Neural cell (in vitro differentiated cells): Measurements from ENCODE around the gene PPIF. TPM values are rescaled to one million over a fixed set of nuclear protein-coding genes. Genes with fewer than 3 reads are reported as not detected.

Experiments
- H2AFZ ChIP-seq: fragments of 200-600, 300-800 bp; sonication (generic), shearing (Covaris generic); 2 replicates; pipeline ENCODE4 v1.6.0; 2014; ENCODE audit warnings: low read depth, mild to moderate bottlenecking, antibody characterized with exemption, low read length, moderate library complexity
- H3F3A ChIP-seq: fragments of 200-600 bp; shearing (Covaris generic); 2 replicates; pipeline ENCODE4 v1.6.1; 2016; ENCODE audit warnings: mild to moderate bottlenecking, moderate library complexity, mixed read lengths, antibody characterized with exemption, low read length; ENCODE audit not compliant: insufficient read depth, poor library complexity, severe bottlenecking
- H3K27ac ChIP-seq: fragments of 200-600, 300-800 bp; sonication (generic), shearing (Covaris generic); 2 replicates; pipeline ENCODE4 v1.5.1; 2014; ENCODE audit warnings: mild to moderate bottlenecking, low read length, moderate library complexity
- H3K27me3 ChIP-seq: fragments of 300-800, 200-600 bp; sonication (generic), shearing (Covaris generic); 2 replicates; pipeline ENCODE4 v1.6.0; 2014; ENCODE audit warnings: mild to moderate bottlenecking, low read depth, low read length, moderate library complexity; ENCODE audit not compliant: insufficient read depth
- H3K36me3 ChIP-seq: fragments of 300-800, 200-600 bp; sonication (generic), shearing (Covaris generic); 2 replicates; pipeline ENCODE4 v1.5.1; 2014; ENCODE audit warnings: mild to moderate bottlenecking, antibody characterized with exemption, low read length, moderate library complexity; ENCODE audit not compliant: insufficient read depth
- H3K4me2 ChIP-seq: fragments of 300-800, 200-600 bp; sonication (generic), shearing (Covaris generic); 2 replicates; pipeline ENCODE4 v1.6.0; 2014; ENCODE audit warnings: mild to moderate bottlenecking, low read length
- H3K4me3 ChIP-seq: fragments of 300-800, 200-600 bp; sonication (generic), shearing (Covaris generic); 2 replicates; pipeline ENCODE4 v1.5.1; 2014; ENCODE audit warnings: mild to moderate bottlenecking, low read length, moderate library complexity
- H3K79me2 ChIP-seq: fragments of 200-600 bp; shearing (Covaris generic); replicated peaks from 2 replicates; pipeline ENCODE4 v1.6.0; 2014; ENCODE audit warnings: mild to moderate bottlenecking, low read length, moderate library complexity; ENCODE audit not compliant: insufficient read depth
- H3K9ac ChIP-seq: fragments of 300-800, 200-600 bp; sonication (generic), shearing (Covaris generic); 2 replicates; pipeline ENCODE4 v1.6.1; 2016; ENCODE audit warnings: mild to moderate bottlenecking, low read length, mixed read lengths
- H3K9me2 ChIP-seq: fragments of 200-600 bp; shearing (Covaris generic); 2 replicates; pipeline ENCODE4 v1.6.1; 2016; ENCODE audit warnings: mild to moderate bottlenecking, low read length, mixed read lengths; ENCODE audit not compliant: insufficient read depth
- H3K9me3 ChIP-seq: fragments of 200-600, 300-800 bp; sonication (generic), shearing (Covaris generic); 2 replicates; pipeline ENCODE4 v1.6.1; 2016; ENCODE audit warnings: mild to moderate bottlenecking, mixed run types, low read length, moderate library complexity, mixed read lengths
- H4K20me1 ChIP-seq: fragments of 200-600 bp; shearing (Covaris generic); 2 replicates; pipeline ENCODE4 v1.6.1; 2016; ENCODE audit warnings: mild to moderate bottlenecking, mixed run types; ENCODE audit not compliant: insufficient read depth
- CTCF ChIP-seq: fragments of 450-650 bp; IDR thresholded peaks from 2 replicates; pipeline ENCODE4 v1.5.1; 2014; ENCODE audit warnings: antibody characterized with exemption, mild to moderate bottlenecking, moderate library complexity; ENCODE audit not compliant: poor library complexity, severe bottlenecking
- EP300 ChIP-seq: fragments of 450-650 bp; conservative IDR thresholded peaks from 2 replicates; pipeline ENCODE4 v1.6.1; 2014; ENCODE audit warnings: antibody characterized with exemption, mild to moderate bottlenecking, moderate library complexity; ENCODE audit not compliant: poor library complexity, severe bottlenecking
- EZH2 ChIP-seq: fragments of 200-600, 300-800 bp; shearing (Covaris generic), sonication (generic); IDR thresholded peaks from 2 replicates; pipeline ENCODE4 v1.6.1; 2014; ENCODE audit warnings: antibody characterized with exemption, low read length, borderline replicate concordance, mild to moderate bottlenecking; ENCODE audit not compliant: insufficient read depth, poor library complexity, severe bottlenecking
- MXI1 ChIP-seq: fragments of 450-650 bp; conservative IDR thresholded peaks from 2 replicates; pipeline ENCODE4 v1.6.1; 2014; ENCODE audit warnings: antibody characterized with exemption, mild to moderate bottlenecking; ENCODE audit not compliant: poor library complexity, severe bottlenecking
- POLR2AphosphoS5 ChIP-seq: IDR thresholded peaks from 2 replicates; pipeline ENCODE4 v1.6.1; 2012
- RAD21 ChIP-seq: fragments of 450-650 bp; conservative IDR thresholded peaks from 2 replicates; pipeline ENCODE4 v1.6.1; 2014; ENCODE audit warnings: antibody characterized with exemption, mild to moderate bottlenecking, moderate library complexity
- REST ChIP-seq: IDR thresholded peaks from 2 replicates; pipeline ENCODE4 v1.6.1; 2012; ENCODE audit warnings: borderline replicate concordance
- SMC3 ChIP-seq: fragments of 450-650 bp; conservative IDR thresholded peaks from 2 replicates; pipeline ENCODE4 v1.6.1; 2014; ENCODE audit warnings: antibody characterized with exemption, mild to moderate bottlenecking, moderate library complexity; ENCODE audit not compliant: poor library complexity
- TAF1 ChIP-seq: IDR thresholded peaks from 2 replicates; pipeline ENCODE4 v1.6.1; 2012; ENCODE audit warnings: low read depth
- polyA plus RNA-seq: library from polyadenylated mRNA; depleted of rRNA; stranded (reverse); fragments of >200 nt; gene quantifications from 2 replicates; pipeline ENCODE4 v1.2.3, GENCODE V29; 2014

The PPIF gene
- polyA plus RNA-seq, 1 donor from 2014 or later, result 13.6 TPM

GRCh38 chr10:79372871-79373270 is 25.6 kb downstream of the PPIF start:
- Histone ChIP-seq H3K9me2 (no peaks in the 10 kb centered on the region), H2AFZ (no peak overlapping the region), H3K79me2 (no peaks in the 10 kb centered on the region), H4K20me1 (no peaks in the 10 kb centered on the region), H3K27ac (no peak overlapping the region), H3F3A (no peaks in the 10 kb centered on the region), H3K36me3 (no peaks in the 10 kb centered on the region), H3K4me2 (no peak overlapping the region), H3K9ac (no peak overlapping the region), H3K4me3 (no peak overlapping the region), H3K27me3 (no peaks in the 10 kb centered on the region), H3K9me3 (no peaks in the 10 kb centered on the region)
- TF ChIP-seq EZH2 (no peak), POLR2AphosphoS5 (no peak), MXI1 (no peak), CTCF (no peak), REST (no peak), TAF1 (no peak), EP300 (no peak), RAD21 (no peak), SMC3 (no peak)

GRCh38 chr10:79374312-79375191 is 27.3 kb downstream of the PPIF start:
- H4K20me1 ChIP-seq, result no peaks in the 10 kb centered on the region
- no peak overlapping the region for H3K4me3 ChIP-seq
- H2AFZ ChIP-seq, result no peak overlapping the region
- no peak overlapping the region for H3K9ac ChIP-seq
- H3F3A ChIP-seq, result no peaks in the 10 kb centered on the region
- H3K9me2 ChIP-seq, result no peaks in the 10 kb centered on the region
- TF ChIP-seq EP300 (no peak), SMC3 (peak; percentile 96), CTCF (peak; percentile 95), RAD21 (peak; percentile 94)
- H3K36me3 ChIP-seq, result no peaks in the 10 kb centered on the region
- H3K27ac ChIP-seq, result no peak overlapping the region
- no peaks in the 10 kb centered on the region for H3K27me3 ChIP-seq
- H3K79me2 ChIP-seq, result no peaks in the 10 kb centered on the region
- H3K9me3 ChIP-seq, result no peaks in the 10 kb centered on the region
- no peak overlapping the region for H3K4me2 ChIP-seq
